HG03045 (cell line): ENCODE measurements around the gene RGS5.

Source experiments
- ATAC-seq: cut with Tn5 transposase; IDR thresholded peaks from one replicate; pipeline ENCODE4 v1.9.1; 2021; ENCODE audit warnings: mild to moderate bottlenecking, moderate library complexity; ENCODE audit not compliant: unreplicated experiment

The RGS5 gene

DNA sequence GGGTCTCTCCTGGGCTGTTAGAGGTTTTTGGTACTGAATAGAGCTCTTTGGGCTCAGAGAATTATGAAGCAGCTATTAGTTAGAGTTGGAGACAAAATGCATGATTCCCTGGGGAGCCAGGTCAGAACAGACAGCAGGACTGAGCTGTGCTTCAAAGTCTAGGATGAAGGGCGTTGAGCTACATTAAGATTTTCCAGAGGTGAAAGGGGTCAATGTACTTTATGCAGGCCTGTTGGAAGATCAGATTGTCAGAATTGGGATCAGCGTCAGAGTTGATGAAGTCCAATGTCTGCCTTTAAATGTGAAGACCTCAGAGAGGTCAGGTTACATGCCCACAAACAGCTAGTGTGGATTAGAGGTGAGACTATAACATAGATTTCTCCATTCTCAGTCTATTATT, 53.8 kb downstream of the RGS5 start:
- no peak for ATAC-seq

DNA sequence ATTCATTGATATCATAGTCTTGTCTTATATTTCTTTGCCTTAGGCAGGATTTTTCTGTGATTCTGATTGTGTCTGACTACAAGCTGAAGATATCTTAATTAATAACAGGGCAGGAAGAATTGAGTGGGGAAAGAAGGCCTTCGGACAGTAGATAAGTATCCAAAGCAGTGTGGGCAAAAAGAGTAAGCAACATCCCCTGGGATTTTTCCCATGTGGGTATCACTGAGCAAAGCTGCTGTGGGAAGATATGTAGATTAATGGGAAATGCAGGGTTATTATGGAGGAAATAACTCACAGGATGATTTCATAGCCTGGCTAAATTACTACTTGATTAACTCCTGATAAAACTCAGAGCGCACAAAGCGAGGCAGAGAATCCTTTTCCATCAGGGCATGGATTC, 55.7 kb downstream of the RGS5 start:
- no peak for ATAC-seq

DNA sequence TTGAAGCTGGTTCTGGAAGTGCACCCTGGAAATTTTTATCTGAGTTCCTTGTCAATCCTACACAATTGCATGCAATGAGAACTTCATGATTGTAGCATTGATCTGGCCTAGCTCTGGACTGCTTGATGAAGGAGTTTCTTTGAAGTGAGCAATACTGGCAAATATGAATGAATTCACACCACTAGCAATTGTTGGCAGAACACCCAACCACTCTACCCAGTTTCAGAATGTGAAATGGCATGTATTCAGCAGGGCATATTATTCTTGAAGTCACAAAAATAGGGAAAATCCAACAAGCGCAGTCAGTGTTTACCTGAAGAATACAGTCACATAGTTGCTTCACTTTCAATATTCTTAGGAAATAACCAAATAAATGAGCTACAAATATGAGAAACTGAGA, 57.3 kb downstream of the RGS5 start:
- no peak for ATAC-seq

DNA sequence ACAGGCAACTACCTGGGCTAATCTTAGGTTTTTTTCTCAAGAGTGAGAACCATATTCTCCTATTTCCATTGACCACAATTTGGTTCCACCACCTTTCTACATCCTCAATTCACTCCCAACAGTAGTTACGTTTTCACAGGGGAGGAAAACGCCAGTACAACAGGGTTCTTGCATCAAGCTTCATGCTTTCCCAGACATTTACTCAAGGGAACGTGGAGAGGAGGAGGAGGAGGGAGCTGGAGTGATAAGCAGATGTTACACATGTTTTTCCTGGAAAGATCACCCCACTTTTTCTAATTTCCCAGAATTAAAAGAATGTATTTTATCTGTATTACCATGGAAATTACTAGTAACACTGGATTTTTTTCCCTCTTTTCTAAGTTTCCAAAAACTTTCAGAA, 58.3 kb downstream of the RGS5 start:
- ATAC-seq: no peak

DNA sequence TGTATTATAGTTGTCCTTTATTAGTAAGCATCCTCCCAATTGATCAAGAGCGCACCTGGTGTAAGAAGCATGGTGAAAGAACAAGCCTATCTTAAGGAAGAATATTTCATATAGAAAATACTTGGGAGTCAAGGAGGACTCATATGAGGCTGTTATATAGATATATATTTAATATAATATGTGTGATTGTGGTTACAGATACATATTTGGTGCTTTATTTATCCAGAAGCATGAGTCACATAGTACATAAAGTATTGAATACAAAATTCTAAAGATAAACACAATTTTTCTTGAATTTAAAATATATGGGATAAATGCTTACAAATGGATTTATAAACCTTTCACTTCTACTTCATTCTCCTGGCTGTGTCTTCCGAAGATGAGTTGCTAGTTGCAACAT, 60.6 kb downstream of the RGS5 start:
- ATAC-seq: no peak

DNA sequence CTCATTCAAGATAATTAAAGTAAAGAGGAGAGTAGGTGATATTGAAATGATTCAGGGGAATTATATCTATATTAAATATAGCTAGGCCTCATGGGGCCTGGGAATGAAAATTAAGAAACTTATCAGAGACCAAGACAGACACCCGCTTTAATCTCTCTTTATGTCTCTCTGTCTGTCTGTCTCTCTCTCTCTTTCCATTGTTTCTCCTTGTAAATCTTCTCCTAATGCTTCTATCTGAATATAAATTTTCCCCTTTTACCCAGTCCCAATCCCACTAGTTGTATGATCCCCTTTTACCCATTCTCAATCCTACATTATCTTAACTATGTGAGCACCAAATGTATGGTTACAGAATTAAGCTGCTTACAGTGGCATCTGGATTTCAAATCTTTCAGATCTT, 61.2 kb downstream of the RGS5 start:
- no peak for ATAC-seq

DNA sequence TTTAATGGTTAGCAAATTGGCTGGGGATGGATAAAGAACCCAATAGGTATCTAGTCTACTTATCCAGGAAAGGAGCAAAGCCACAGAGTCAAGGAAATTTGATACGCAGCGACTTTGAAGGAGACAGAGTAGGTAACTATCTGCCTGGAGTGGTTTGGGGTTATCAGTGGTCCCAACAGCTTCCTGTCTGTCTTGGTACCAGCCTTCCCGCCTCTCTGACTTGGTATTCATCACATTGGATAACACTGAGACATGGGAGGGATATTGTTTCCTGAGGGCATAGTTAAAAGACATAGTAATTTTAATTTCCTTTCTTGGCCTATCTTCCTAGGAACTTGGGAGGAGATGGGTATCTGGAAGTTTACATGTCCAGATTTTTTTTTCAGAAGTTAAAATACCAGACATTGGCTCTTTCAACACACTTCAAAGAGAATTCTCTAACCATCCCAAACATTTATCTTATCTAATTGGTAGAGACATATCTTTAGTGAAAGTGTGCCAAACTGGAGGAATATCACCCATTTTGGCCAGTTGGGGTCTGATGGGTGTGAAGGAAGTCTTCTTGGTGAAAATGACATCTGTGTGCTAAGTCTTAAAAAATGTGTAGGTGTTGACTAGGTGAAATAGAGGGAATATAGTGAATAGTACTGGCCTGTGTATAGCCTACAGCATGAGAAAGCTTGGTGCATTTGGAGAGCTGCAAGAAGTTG, 65.0 kb downstream of the RGS5 start:
- ATAC-seq: no peak

DNA sequence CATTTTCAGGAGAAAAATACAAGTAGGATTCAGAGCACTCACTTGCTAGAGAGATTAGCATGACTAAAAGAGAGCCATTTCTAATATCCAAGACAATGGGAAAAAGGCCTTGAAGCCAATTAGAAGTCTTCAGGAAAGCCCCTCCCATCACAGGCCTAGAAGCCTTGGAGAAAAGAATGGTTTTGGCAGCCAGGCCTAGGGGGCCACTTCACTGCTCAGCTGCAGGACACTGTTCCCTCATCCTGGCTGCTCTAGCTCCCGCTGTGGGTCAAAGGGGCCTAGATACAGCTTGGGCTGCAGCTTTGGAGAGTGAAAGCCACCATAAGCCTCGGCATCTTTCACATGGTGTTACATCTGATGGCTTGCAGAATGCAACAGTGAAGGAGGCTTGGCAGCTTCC, 70.7 kb downstream of the RGS5 start:
- no peak for ATAC-seq

DNA sequence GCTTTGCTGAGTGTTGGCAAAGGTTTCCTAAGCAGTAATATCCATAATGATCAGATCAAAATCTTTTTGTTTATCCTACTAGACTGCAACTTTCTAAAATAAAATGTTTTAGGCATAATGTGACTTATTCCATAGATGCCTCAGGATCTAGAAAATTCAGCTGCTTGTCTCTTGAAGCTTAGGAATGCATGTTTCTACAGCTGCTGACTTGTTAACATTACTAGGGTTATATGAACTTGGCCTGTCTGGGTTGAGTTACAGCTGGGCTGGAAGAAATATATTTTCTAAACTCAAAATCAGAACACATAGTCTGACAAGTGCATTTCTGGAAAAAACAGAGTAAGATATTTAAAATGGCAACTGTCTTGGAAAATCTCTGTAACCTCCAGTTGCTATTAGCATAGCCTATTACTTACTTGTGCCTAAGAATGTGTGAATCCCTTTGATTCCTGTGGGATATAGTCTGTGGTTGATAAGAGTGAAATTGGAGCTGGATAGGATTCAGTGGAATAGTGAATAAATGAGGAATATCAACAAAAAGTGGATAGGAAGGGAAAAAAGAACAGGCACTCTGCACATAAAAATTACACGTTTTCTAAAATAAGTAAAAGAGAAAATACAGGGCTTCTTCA, 72.4 kb downstream of the RGS5 start:
- ATAC-seq: no peak

DNA sequence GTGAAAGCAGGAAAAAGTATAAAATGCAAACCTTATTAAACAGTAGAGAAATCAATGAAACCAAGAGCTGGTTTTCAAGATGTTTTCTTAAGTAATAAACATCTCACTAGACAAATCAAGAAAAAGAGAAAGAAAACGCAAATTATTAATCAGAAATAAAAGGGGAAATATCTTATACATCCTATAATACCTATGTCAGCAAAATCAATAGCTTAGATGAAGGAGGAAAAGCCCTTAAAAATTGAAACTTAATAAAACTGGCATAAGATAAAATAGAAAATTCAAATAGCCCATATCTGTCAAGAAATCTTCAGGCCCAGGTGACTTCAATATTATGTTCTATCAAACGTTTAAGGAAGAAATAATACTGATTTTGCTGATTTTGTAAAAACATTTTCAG, 74.4 kb downstream of the RGS5 start:
- ATAC-seq: no peak

DNA sequence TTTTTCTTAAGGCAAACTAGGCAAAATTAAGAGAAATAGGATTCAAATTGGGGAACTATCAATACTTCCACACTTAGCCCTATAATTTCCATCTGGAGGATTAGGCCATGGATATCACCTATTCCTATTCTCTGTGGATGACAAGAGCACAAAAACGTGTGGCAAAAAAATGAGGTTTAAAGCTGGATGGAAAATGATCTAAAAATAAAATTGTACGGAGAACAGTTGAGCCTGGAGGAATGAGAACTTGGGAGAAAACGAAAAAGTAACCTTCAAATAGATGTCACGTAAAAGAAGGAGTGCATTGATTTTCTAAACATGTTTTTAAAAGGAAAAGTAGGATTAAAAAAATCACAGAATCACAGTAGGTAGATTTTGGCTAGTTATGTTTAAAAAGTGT, 77.9 kb downstream of the RGS5 start:
- ATAC-seq: no peak

DNA sequence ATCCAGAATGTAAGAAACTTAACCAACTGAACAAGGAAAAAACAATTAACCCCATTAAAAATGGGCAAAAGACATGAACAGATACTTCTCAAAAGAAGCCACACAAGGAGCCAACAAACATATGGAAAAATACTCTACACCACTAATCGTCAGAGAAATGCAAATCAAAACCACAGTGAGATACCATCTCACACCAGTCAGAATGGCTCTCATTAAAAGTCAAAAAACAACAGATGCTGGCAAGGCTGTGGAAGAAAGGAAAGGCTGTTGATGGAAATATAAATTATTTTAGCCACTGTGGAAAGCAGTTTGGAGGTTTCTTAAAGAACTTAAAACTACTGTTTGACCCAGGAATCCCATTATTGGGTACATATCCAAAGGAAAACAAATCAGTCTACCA, 82.3 kb downstream of the RGS5 start:
- no peak for ATAC-seq

DNA sequence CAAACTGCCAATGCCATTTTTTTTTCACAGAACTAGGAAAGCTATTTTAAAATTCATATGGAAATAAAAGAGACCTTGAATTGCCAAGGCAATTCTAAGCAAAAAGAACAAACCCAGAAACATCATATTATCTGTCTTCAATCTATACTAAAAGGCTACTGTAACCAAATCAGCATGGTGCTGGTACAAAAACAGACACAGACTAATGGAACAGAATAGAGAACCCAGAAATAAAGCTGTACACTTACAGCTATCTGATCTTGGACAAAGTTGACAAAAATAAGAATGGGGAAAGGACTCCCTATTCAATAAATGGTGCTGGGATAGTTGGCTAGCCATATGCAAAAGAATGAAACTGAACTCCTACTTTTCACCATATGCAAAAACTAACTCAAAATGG, 83.0 kb downstream of the RGS5 start:
- no peak for ATAC-seq

DNA sequence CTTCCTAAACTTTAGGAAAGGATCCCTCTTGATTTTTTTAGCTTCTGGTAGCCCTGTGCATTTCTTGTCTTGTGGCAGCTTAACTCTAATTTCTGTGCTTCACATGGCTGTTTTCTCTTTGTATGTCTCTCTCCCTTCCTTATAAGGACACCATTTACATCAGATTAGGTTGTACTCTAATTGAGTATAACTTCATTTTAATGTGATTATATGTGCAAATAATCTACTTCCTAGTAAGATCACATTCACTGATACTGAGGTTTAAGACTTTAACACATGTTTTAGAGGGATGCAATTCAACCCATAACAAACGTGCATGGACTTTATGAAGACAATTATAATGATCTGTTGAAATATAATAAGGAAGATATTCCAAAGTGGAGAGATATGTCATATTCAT, 86.8 kb downstream of the RGS5 start:
- no peak for ATAC-seq

DNA sequence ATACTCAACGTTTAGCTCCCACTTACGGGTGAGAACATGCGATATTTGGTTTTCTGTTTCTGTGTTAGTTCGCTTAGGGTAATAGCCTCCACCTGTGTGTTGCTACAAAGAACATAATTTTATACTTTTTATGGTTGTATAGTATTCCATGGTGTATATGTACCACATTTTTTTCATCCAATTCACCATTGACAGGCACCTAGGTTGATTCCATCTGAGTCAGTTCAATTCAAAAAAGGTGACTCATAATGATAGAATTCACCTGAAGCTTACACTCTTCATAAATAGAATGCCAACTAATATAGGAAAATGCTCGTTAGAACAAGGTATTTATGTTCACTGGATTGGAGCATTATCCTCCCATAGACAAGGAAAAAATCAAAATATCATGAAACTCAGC, 95.1 kb downstream of the RGS5 start:
- no peak for ATAC-seq

DNA sequence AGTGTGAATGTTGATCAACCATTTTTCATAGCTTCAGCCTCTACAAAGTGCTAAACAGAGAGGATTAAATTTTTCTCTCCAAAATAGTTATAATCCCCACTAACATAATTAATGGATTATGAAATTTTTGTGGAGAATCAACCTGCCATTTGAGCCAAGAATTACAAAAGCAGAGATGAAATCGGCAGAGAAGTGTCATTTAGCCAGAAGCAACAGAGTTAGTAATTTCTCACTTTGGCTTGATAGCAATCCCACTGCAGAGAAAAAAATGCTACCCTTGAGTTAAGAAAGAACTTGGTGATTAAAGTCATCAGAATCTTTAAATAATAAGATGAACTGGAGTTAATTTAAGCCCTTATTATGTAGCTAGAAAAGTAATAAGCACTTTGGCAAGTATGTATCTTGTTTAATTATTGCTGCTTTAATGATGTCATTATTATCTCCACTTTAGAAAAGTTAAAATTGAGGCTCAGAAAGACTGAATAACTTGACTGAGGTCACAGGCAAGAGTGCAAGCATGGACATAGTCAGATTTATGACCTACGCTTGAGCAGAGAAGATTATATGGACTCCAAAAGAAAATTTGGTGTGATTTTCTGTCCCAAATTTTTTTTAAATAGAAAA, 96.2 kb downstream of the RGS5 start:
- no peak for ATAC-seq

DNA sequence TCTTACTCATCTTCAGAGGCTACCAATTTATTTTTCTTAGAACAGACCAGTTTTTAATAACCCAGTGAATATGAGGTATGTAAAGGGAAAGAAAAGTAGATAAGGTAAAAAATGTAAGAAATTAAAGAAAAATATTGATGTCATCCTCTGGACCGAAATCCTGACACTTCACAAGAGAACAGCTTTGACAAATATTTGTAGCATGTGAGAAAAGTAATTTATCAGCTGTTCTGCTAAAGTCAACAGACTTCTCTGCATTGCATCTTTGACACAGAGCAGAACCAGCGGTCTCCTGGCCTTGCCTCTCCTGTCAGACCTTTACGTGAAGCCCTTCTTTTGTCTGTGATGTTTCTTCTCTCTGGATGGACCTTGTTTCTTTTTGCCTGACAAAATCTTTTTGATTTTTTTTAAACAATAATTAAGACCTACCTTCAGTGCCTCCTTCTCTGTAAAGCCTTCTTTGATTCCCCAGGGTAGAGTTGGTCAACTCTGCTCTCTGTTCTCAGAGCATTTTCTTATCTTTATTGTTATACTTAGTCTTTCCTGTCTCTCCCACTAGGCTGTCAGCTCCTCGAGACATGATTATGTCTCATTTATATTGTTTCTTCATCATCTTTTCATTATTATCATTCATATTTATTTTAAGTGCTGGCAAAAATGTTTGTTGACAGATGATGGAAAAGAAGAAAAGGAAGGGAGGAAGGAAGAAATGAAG, 98.2 kb downstream of the RGS5 start:
- ATAC-seq: no peak

DNA sequence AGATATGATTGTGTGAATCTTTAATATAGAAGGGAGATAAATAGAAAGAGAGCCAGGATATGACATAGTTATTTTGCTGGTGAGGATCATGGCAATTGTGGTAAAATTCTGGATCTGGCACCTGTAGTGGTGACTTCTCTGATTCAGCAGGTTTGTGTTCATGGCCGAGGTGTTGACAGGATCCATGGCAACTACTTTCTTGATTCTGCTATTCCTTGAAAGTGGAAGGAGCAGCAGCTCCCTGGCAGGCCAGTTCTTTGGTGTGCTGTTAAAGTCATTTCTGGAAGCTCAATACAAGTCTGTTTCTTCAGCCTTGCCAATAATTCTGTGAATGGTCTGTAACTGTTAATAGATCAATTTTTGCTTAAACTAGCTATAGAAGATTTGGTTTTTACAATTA, 100.1 kb downstream of the RGS5 start:
- no peak for ATAC-seq

DNA sequence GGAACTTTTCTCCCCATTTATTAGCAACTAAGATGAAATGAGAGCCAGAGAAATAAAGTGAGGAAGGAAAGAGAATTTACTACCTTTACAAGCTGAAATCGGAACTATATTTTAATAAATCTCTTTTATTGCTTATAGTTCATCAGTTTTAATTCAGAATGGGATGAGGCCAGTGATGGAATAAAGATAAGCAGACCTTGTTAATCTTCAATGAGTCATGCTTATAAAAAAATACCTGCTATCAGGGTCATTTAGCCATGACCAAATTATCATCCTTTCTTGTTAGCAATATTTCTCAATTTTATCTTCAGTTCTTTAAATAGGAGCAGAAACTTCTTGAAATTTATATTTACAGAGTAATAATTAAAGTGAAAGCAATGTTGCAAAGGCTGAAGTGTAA, 107.5 kb downstream of the RGS5 start:
- ATAC-seq: no peak

DNA sequence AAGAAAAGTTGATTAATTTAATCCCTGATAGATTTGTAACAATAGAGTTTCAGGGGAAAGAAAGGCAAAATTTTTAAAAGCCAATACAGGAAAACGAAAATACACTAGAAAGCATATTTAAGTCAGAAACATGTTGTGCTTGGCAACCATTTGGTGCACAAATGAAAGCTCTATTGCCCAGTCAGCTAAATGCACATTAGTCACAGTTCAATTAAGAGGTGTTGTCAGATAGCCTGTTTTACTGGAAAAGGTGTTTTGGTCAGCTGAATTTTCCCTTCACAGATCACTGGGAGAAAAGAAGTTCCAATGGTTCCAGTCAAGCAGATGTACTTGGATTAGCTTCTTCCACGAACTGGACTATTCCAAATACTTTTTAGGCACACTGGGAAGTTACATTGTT, 108.1 kb downstream of the RGS5 start:
- ATAC-seq: no peak

DNA sequence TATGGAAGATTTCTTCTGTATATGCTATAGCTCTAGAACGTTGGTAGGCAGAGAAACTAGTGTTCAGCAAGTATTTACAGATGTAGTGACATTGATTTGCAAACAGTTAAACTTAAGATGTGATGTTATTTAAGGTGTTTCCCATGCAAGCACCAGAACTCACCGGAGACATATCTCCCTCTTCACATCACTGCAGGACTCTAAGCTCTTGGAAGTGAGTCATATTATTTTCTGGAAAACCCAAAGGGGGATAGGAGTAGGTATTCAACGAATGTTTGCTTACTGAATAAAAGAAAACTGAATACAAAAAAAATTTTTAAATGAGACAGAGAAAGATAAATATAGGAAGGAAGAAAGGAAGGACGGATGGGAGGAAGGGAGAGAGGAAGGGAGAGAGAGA, 108.5 kb downstream of the RGS5 start:
- ATAC-seq: no peak

DNA sequence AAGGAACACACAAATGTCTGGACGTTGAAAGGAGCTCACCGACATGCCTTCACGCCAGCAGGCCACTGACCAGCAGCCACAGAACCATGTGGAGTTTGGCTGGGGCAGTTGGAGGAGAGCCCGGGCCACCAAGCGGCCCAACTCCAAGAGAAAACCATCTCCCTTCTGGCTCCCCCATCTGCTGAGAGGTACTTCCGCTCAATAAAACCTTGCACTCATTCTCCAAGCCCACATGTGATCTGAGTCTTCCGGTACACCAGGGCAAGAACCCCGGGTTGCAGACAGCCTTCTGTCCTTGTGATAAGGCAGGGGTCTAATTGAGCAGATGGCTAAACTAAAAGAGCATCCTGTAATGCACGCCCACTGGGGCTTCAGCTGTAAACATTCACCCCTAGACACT, 109.1 kb downstream of the RGS5 start:
- no peak for ATAC-seq
